Stimulated activated CD4-positive, alpha-beta T cell treated with anti-CD3 and anti-CD28 coated beads, Interleukin-1b, Interleukin-23, amount 100 ng/mL, for 24 hours (primary cell): ENCODE results near the gene FXYD3.
"Not testable (repeated sequence)": the region's sequence is repeated elsewhere in the genome, so short reads cannot be mapped to it uniquely, and the experiment has no call there.

Experiments used
- DNase-seq, 4 experiments: peaks; one replicate each; pipeline ENCODE4 v3.0.0-alpha.2; 2020; ENCODE audit warnings: low read depth in 4 of 4, low spot score in 1 of 4

The FXYD3 gene

DNA sequence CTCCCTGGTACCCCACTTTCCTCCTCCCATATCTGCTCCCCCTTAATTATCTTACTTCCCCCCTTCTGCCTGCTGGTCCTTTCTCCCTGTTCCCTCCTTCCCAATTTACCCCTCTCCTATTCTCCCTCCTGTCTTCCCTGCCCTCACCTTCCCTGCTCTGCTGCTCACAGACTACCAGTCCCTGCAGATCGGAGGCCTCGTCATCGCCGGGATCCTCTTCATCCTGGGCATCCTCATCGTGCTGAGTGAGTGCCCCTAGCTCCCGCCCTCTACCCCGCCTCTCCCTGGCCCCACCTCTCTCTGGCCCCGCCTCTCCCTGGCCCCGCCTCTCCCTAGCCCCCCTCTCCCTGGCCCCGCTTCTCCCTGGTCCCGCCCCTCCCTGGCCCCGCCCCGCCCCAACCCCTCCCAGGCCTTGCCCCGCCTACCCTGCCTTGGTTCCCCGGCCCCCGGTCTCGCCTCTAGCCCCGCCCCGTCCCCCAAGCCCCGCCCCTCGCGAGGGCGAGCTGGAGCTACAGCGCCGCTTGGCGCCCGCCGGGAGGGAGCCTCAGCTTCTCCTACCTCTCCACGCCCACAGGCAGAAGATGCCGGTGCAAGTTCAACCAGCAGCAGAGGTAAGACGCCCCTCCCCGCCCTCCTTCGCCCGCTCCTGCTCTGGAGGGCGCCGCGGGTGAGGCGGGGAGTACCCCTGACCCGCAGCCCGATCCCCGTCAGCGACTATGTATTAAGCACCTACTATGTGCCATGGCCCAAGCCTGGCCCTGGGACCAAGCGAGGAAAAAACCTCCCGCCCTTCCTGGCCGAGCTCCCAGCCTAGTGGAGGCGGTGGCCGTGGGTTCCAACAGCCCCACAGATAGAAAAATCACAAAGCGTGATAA is 25.6 kb downstream of the FXYD3 start:
- DNase-seq = peak; percentile 95 to 99 (median 97)

GRCh38 chr19:35141837-35142605 is 26.4 kb downstream of the FXYD3 start:
- DNase-seq = no peak

- DNase-seq = peak in 3 of 4 experiments; percentile 29 to 61 (median 44)
Observed at GRCh38 chr19:35142606-35143230, 27.1 kb downstream of the FXYD3 start.

DNA sequence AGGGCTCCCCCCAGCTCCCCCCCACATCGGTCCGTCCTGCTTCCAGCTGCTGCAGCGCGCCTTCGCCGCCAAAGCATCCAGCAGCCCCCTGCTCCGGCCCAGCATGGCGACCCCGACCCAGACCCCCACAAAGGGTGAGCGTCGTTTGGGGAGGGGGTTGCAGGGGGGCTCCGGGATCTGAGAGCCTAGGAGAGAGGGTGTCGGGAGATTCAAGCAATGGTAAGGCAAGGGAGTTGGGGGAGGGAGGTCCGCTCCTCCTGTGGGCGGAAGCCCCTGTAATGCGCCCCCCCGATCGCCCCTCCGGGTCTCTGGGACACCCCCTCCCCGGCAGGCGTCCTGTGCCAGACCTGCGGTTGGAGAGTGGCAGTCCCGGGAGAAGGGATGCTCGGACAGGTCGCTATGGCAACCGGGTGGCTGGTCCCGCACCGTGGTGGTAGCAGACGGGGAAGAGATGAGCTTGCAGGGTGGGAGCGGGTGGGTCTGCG is 27.6 kb downstream of the FXYD3 start, which contains the start of gene FXYD7:
FXYD7 (plus strand) TSS at position 25 of the 485 bp plus-strand sequence; CDS start at position 104, 79 bp downstream.
- DNase-seq = no peak

GRCh38 chr19:35143818-35144217 is 28.2 kb downstream of the FXYD3 start:
- DNase-seq = no peak

- DNase-seq = no peak
Observed at GRCh38 chr19:35144259-35144599, 28.6 kb downstream of the FXYD3 start.

DNA sequence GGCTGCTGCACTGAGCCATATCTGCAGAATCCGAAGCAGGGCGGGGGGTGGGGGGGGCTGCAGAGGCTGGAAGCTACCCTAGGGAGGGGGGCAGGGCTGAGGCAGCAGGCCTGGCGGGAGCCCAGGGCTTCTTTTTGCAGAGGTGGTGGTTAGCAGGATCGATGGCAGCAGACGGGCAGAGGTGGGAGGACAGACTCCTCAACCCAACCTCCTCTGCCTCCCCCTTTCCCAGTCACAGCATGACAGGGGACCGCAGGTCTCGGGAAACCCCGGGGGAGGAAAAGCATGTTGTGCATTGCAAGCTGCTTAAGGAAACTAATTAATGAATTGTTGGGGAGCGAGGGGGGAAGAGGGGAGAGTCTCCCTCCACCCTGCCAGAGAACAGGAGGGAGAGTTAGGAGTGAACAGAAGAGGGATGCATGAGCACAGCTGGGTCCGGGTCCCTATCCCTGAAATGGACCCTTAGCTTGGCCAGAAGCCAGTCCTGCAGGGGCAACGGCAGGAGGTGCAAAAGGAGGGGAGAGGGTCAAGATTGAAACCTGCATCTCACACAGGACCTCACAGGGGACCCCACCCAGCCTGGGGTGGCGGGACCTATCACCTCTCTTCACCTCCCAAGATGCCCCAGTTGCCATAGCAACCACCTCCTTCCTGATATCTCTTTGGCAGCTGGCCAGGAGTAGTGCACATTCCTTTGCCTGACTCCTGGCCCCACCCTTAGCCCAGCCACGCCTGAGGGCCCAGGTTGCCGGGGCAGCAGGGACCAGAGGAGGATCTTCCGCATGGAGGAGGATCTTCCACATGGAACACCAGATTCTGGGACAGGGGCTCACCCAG is 29.2 kb downstream of the FXYD3 start:
- no peak for DNase-seq

DNA sequence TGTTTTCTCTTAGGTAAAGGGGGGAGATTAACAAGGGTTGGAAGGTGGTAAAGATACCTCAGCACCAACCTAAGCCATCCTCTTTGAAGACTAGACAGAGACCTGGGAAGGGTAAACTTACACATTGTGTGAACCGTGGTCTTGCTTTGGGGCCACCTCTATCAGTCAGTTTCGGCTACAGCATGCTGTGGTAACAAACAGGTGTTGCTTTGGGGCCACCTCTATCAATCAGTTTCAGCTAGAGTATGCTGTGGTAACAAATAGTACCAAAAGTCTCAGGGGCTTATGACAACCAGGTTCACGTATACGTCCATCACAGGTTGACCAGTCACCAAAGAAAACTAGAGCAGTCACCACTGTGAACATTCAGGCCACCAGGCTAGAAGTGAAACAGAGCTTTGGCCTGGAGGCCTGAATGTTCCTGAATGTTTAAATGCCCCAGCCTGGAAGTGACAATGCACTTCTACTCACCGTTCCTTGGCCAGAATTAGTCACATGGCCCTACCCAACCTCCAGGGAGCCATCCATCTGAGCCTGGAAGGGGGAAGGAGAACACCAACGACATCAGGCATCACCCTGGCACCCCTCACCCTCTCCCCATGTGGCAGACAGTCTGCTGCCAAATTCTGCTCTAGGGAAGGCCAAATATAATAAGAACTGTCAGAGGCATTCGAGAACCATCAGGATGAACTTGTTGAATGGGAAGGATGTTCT is 31.3 kb downstream of the FXYD3 start:
- no peak for DNase-seq

- no peak for DNase-seq
Observed at GRCh38 chr19:35149463-35149862, 33.8 kb downstream of the FXYD3 start.

- no peak for DNase-seq
Observed at GRCh38 chr19:35150445-35150844, 34.8 kb downstream of the FXYD3 start.

DNA sequence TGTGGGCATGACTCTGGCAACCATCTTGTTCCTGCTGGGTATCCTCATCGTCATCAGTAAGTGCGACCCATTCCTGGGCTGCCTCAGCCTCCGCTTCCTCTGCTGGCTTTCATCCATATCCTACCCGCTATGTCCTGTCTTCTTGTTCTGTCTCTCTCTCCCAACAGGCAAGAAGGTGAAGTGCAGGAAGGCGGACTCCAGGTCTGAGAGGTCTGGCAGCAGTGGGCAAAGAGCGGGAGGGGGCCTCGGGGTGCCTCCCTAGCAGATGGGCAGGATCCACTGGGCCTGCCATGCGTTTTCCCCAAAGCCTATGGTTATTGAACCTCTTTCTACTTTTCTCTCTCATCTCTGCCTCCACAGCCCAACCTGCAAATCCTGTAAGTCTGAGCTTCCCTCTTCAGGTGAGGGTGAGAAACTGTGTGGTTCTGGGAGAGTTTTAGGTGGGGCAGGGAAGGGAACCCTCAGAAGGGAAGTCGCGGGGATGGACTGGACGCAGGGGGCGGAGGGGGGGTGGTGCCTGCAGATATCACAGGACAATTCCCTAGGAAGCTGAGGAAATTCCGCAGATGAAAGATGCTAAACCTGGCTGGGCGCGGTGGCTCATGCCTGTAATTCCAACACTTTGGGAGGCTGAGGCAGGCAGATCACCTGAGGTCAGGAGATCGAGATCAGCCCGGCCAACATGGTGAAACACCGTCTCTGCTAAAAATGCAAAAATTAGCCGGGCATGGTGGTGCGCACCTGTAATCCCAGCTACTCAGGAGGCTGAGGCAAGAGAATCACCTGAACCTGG is 35.8 kb downstream of the FXYD3 start:
- DNase-seq = no peak

GRCh38 chr19:35153129-35153522 is 37.5 kb downstream of the FXYD3 start:
- DNase-seq = not testable (repeated sequence)

DNA sequence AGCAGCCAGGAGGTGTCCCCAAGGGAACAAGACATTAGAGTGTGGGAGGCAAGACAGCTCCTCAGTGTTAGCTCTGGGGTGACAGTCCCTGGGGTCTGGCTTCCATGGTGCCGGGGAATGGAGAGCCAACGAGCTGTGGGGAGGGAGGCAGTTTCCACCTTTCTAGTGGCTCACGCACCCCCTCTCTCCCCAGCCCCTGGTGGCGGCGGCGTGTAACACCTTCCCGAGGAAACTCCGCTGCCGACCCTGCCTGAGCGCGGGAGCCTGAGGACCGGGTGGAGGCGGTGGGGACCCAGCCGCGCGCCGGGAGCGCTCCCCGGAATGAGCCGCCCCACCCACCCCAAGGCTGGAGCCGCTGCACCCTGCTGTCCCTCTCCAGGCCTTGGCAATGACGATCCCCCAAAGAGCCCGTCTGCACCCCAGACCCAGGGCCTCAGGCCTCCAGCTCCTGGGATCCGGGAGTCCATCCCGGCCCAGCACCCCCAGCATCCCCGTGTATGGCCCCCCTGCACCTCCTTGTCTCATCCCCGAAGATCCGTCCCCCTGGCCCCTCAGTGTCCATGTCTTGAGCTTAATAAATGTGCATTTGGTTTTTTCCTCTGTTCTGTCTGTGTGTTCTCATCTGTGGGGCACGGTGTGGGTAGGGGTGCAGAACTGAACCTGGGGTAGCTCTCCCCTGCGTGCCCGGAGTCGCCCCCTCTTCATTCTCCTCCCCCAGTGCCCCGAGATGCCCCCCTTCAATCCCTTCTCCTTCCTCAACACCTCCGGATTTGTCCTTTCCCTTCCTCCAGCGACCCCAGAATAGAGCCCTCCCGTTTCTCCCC is 38.3 kb downstream of the FXYD3 start:
- DNase-seq = peak; percentile 48 to 77 (median 62)

GRCh38 chr19:35154525-35155406 is 39.1 kb downstream of the FXYD3 start, which contains the start of gene FXYD5:
FXYD5 (plus strand) TSS chr19:35154735; CDS start chr19:35155551, 816 bp downstream.
- DNase-seq = peak; percentile 60 to 81 (median 71)

GRCh38 chr19:35155441-35155840 is 39.8 kb downstream of the FXYD3 start:
- peak in 1 of 4 experiments; percentile 36 for DNase-seq

- DNase-seq = no peak
Observed at GRCh38 chr19:35155981-35156672, 40.5 kb downstream of the FXYD3 start.

GRCh38 chr19:35156673-35157014 is 41.0 kb downstream of the FXYD3 start:
- DNase-seq = no peak
